Prostate gland (tissue), 2 donors: ENCODE results near the gene CTIF.

Experiments used
- POLR2A ChIP-seq: fragments of 450-650 bp; IDR thresholded peaks from one replicate; pipeline ENCODE4 v1.6.1; 2016; ENCODE audit warnings: antibody characterized with exemption, mild to moderate bottlenecking
- TF ChIP-seq, protein P1 (sequence below), 4 experiments: fragments of 200-600 bp in 2 of 4; fragments of 450-650 bp in 2 of 4; sonication (generic) in 2 of 4; IDR thresholded peaks; 1 replicate in 3 of 4; 2 replicates in 1 of 4; pipeline ENCODE4 v1.5.1; 2016 to 2019; ENCODE audit warnings: antibody characterized with exemption in 4 of 4, mild to moderate bottlenecking in 2 of 4, moderate library complexity in 2 of 4

DNA sequence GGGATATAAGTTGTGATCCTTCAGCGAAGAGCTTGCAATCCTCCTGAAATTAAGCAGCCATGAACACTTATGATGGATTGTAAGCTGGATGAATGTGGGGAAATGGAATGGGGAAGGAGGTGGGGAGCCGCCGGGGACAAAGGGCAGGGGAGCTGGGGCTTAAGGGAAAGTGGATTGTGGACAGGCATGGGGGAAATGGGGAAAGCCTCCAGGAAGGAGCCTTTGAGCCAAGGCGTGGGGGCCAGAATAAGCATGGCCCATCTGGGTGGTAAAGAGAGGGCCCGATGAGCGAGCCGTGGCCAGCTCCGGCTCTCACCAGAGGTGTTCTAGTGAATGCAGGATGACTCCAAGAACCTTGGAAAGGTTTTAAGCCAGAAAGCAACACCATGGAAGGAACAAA, 288.0 kb downstream of the CTIF start:
- TF ChIP-seq, protein P1, sequence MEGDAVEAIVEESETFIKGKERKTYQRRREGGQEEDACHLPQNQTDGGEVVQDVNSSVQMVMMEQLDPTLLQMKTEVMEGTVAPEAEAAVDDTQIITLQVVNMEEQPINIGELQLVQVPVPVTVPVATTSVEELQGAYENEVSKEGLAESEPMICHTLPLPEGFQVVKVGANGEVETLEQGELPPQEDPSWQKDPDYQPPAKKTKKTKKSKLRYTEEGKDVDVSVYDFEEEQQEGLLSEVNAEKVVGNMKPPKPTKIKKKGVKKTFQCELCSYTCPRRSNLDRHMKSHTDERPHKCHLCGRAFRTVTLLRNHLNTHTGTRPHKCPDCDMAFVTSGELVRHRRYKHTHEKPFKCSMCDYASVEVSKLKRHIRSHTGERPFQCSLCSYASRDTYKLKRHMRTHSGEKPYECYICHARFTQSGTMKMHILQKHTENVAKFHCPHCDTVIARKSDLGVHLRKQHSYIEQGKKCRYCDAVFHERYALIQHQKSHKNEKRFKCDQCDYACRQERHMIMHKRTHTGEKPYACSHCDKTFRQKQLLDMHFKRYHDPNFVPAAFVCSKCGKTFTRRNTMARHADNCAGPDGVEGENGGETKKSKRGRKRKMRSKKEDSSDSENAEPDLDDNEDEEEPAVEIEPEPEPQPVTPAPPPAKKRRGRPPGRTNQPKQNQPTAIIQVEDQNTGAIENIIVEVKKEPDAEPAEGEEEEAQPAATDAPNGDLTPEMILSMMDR (IDR thresholded peaks at IDR 0.05): no peak
- TF ChIP-seq POLR2A: no peak
